Adipose tissue (tissue), 3 donors: Measurements from ENCODE around the gene PINLYP. TPM values are rescaled to one million over a fixed set of nuclear protein-coding genes. Genes with fewer than 3 reads are reported as not detected.
"Not testable (repeated sequence)": the region's sequence is repeated elsewhere in the genome, so short reads cannot be mapped to it uniquely, and the experiment has no call there.

Experiments
- H3K27ac ChIP-seq: one replicate; pipeline ENCODE4 v1.5.1; 2013; ENCODE audit warnings: low read depth, low read length
- WGBS, 3 donors: extraction: QIAGEN DNeasy Blood & Tissue Kit; methylation state at CpG; one replicate each; pipeline ENCODE4 v1.1.7; 2013; 5-methylcytosine and 5-hydroxymethylcytosine counted together
- polyA plus RNA-seq, 3 donors: library from polyadenylated mRNA; stranded (reverse); fragments of 200-250 nt; gene quantifications; one replicate each; pipeline ENCODE4 v1.2.3, GENCODE V29; 2013
- donor health status: healthy with polysubstance abuse.
- donor health status: Bipolar disorder and iron deficiency.
- donor health status: healthy.

Gene PINLYP
- polyA plus RNA-seq, 3 donors = 2.7 to 22.4 (median 9.6) TPM

DNA sequence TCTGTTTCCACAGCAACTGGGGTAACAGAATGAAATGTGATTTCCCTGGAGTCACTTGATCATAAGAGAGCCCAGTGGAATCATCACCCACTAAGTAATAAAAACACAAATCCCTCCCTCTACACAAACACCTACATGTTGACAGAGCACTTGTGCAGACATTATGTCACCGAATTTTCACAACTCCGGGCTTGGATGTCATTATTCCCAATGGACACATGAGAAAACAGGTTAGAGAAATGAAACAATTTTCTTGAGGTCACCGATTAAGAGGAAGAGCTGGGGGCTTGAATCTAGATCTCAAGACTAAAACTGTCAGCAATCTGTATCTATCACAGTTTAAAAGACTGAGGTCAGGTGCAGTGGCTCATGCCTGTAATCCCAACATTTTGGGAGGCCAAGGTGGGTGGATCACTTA lies 3.4 kb upstream of the PINLYP start:
- 76 to 88% (median 78%) methylated on average over 3 of the region's 3 CpGs for WGBS, 3 donors
- no peak overlapping the region for H3K27ac ChIP-seq

DNA sequence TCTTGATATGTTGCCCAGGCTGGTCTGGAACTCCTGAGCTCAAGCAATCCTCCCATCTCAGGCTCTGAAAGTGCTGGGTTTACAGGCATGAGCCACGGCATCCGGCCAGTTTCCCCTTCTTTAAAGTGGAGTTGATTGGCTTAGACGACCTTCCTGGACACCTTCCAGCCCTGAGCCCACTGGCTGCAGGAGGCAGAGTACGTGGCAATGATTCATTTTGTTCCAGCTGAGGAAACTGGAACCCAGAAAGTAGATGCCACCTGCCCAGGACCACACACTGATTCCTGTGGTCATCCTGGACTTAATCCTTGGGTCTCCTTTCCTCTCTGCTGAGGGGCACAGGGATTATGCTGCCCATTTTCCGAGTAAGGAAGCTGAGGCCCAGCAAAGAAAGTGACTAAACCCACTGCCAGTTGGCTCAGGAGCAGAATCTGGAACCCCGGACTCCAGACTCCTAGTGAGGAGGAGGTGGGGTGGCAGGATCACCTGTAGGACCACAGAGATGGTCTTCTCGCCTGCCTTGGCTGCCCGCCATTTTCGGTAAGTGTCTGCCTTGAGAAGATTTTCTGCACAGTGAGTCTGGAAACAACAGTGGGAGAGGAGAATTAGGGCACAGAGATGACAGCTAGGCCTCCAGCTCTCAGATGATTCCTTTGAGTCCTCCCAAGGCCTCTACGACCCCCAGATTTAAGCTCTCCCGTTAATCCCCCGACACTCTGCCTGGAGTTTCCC lies 1.0 kb upstream of the PINLYP start:
- no peak overlapping the region for H3K27ac ChIP-seq
- 29 to 33% (median 31%) methylated on average over 12 of the region's 12 CpGs for WGBS, 3 donors

DNA sequence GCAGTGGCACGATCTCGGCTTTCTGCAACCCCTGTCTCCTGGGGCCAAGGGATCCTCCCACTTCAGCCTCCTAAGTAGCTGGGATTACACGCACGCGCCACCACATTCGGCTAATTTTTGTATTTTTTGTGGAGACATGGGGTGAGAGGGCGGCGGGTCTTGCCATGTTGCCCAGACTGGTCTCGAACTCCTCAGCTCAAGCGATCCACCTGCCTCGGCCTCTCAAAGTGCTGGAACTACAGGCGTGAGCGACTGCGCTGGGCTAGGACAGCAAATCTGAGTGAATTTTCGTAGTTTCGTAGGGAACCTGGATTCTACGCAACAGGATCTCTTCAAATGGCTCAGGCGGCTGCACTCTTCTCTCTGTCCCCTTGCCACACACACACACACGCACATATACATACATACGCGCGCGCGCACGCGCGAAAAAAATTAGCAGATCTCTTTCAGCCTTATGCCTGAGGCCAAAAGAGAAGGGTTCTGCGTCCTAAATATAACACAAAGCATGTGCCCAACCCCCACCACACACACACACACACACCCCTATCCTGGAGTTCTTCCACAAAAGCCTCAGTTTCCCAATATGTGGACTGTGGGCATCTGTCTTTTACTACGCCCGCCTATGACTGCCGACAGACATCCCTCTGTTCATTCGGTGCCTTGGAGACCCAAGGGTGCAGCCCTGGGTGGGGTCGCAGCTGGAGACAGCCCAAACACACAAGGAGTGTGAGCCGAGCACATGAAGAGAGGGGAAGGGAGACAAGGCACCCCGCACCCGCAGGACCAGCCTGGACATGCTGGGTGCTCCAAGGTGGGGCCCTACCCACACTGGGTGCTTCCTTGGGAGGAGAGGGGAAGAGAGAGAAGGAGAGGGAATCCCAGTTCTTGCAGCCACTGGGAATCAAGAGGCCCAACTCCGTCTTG lies 616 bp downstream of the PINLYP start:
- no peak overlapping the region for H3K27ac ChIP-seq
- 61 to 70% (median 69%) methylated on average over 37 of the region's 37 CpGs for WGBS, 3 donors

DNA sequence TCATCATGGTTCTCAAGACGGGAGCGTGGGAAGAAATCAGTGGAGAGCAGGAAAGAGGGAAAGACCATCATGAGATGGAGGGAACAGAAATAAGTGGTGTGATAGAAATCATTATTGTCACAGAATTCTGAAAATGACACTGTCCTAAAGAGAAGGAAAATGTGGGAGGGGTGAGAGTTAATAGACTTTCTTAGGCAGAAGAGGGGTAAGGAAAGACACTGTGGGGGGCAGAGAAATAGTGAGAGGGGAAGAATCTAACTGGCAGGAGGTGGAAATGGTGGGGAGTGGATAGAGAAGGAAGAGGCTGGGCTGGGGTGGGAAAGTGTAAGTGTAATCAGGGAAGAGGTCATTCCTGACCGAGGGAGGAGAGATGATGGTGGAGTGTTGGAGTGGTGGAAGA lies 3.2 kb downstream of the PINLYP start:
- H3K27ac ChIP-seq = no peak overlapping the region
- WGBS, 3 donors = 71 to 86% (median 81%) methylated on average over 3 of the region's 3 CpGs

DNA sequence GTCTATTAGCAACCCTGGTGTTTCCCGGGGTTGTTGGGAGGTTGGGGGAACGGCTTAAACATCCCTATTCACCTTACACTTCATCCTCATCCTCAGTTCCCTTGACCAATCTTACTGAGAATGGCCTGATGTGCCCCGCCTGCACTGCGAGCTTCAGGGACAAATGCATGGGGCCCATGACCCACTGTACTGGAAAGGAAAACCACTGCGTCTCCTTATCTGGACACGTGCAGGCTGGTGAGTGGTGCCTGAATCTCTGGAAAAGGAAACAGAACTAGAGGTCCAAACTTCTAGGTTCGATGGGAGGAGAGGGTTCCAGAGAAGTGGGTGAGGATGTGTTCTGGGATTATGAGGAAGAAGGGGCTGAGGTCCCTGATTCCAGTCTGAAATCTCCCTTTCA lies 5.9 kb downstream of the PINLYP start:
- 56 to 71% (median 63%) methylated on average over 7 of the region's 7 CpGs for WGBS, 3 donors
- no peak overlapping the region for H3K27ac ChIP-seq

DNA sequence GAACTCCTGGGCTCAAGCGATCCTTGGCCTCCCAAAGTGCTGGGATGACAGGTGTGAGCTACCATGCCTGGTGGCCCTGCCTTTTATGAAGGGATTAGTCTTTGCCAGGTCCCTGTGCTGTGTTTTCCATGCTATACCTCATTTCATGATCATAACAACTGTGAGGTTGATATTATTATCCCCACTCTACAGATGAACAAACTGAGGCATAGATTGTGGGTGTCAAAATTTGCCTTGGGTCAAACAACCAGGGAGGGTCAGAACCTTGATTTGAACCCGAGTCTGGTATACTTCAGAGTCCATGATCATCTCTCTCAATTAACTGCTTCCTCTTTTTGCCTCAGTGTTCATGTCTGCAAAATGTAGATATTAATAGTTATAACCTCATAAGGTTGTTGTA lies 6.9 kb downstream of the PINLYP start:
- no peak overlapping the region for H3K27ac ChIP-seq
- 87 to 97% (median 92%) methylated on average over 2 of the region's 2 CpGs for WGBS, 3 donors

DNA sequence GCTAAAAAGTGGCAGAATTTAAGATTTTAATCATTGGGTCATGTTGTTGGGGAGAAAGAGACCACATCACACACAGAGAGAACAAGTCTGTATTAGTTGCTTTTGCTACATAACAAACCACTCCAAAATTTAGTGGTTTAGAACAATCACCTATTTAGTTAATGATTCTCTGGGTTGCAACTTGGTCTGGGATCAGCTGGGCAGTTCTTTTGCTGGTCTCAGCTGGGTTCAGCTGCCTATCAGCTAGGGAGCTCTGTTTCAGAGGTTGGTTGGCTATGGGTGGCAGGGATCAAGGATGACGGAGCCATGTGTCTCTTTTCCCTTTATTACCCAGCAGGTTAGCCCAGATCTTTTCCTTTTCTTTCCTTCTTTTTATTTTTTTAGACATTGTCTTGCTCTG lies 8.9 kb downstream of the PINLYP start:
- WGBS, 3 donors = 64 to 98% (median 96%) methylated on average over 1 of the region's 1 CpG

DNA sequence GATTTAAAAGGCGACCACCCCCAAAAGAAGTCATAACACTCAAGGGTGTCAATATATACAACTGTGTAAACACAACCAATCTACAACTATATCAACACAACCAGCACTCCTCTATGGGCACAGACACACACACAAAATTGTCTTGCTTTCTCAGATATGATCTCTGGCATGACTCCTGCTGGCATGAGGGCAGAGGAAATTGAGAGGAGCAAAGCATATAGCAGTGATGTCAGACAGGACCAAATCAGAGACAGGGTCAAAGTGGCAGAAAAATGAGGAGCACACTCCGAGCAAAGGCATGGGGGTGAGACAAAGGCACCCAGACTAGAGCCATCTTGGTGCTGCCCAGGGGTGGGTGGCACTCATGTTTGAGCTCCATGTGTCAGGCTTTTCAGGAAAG lies 10.7 kb downstream of the PINLYP start:
- 70 to 94% (median 87%) methylated on average over 2 of the region's 2 CpGs for WGBS, 3 donors
- H3K27ac ChIP-seq = no peak overlapping the region

More for the DNA sequence above, 8.9 kb downstream of the PINLYP start:
- no peak overlapping the region for H3K27ac ChIP-seq

DNA sequence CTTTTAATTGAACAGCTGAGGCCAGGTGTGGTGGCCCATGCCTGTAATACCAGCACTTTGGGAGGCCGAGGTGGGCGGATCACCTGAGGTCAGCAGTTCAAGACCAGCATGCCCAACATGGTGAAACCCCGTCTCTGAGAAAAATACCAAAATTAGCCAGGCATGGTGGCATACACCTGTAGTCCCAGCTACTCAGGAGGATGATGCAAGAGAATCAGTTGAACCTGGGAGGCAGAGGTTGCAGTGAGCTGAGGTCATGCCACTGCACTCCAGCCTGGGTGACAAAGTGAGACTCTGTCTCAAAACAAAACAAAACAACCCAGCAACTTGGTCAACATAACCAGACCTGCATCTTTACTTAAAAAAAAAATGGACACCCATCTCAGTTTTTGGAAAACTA lies 11.4 kb downstream of the PINLYP start:
- 96 to 100% (median 97%) methylated on average over 3 of the region's 3 CpGs for WGBS, 3 donors
- not testable (repeated sequence) for H3K27ac ChIP-seq

DNA sequence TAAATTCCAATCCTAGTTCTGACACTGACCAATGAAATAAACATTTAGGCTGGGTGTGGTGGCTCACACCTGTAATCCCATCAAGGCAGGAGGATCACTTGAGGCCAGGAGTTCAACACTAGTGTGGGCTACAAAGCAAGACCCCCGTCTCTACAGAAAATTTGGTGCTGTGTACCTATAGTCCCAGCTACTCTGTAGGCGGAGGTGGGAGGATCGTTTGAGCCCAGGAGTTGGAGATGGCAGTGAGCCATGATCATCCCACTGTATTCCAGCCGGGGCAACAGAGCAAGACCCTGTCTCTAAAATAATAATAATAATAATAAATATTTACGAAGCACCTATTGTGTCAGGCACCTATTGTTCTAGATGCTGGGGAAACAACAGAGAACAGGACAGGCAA lies 13.7 kb downstream of the PINLYP start:
- no peak overlapping the region for H3K27ac ChIP-seq
- WGBS, 3 donors = 87 to 89% (median 88%) methylated on average over 5 of the region's 5 CpGs

DNA sequence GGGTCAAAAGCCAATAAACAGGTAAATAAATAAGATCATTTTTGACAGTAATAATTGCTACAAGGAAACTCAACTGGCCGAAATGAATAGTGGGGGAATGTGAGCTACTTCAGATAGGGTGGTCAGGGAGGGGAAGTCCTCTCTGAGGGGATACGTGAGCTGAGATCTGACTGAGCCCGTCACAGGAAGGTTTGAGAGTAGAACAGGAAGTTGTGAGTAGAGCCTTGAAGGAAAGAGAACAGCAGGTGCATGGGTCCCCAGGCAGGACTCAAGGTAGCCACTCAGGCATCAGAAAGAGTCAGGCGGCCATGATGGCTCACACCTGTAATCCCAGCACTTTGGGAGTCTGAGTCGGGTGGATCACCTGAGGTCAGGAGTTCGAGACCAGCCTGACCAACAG lies 14.1 kb downstream of the PINLYP start:
- H3K27ac ChIP-seq = no peak overlapping the region
- WGBS, 3 donors = 70 to 84% (median 70%) methylated on average over 6 of the region's 6 CpGs

DNA sequence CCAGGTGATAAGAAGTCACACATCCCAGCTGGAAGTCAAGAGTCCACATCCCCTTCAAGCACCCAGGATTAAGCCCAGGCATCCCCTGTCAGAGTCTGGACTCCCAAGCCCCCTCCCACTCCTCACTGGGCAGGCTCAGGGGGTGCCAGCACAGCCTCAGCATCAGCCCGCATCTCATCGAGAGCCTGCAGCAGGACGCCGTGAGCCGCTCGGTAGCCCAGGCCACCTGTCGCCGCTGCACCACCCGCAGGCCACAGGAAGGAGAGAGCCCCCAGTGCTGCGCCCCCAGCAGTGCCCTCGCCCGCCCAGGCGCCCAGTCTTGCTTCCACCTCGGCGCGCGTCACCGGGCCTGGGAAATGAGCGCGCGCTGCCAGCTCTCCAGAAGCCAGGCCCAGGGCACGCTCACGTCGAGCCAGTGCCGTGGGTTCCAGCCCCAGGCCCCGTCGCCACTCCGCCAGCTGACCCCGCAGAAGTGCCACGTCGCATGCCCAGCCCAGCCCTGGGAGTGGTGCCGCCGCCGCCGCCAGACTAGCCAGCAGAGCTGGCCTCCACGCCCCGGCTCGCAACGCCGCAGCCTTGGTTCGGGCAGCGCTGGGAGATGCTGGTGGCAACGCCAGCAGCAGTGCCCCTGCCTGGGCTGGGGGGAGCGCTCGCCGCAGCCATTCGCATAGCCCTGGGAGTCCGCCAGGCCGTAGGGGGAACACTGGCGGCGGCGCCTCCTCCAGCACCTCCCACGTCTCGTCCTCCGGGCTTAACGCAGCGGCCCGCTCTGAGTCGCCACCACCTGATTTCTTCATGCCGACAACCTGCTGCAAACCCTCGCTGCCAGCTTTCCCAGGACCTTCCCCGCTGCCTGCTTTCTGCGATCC lies 16.5 kb downstream of the PINLYP start:
- no peak overlapping the region for H3K27ac ChIP-seq
- WGBS, 3 donors = 95 to 97% (median 95%) methylated on average over 52 to 63 of the region's 63 CpGs

DNA sequence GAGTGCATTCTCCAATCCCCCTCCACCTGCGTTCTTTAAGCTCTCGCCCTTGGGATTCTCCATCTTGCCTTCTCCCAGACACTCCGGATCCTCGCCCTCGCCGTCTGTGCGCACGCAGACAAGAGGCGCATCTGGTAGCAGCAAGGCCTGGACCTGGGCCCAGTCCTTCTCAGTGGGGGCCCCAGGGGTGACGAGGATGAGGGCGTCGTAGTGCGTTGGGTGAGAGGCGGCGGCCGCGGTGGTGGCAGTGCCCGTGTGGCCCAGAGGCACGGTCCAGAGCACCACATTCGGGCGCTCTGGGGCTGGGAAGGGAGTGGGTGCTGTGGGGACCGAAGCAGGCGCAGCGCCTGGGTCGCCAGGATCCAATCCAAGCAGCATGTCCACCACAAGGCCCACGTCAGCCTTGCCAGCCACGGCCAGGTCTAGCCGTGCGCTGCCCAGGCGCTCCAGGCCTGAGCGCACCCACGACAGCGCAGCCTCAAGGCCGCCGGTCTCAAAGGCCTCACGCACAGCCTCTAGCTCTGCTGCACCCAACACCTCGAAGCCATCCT lies 17.3 kb downstream of the PINLYP start:
- H3K27ac ChIP-seq = no peak overlapping the region
- 95 to 97% (median 96%) methylated on average over 33 to 37 of the region's 37 CpGs for WGBS, 3 donors

DNA sequence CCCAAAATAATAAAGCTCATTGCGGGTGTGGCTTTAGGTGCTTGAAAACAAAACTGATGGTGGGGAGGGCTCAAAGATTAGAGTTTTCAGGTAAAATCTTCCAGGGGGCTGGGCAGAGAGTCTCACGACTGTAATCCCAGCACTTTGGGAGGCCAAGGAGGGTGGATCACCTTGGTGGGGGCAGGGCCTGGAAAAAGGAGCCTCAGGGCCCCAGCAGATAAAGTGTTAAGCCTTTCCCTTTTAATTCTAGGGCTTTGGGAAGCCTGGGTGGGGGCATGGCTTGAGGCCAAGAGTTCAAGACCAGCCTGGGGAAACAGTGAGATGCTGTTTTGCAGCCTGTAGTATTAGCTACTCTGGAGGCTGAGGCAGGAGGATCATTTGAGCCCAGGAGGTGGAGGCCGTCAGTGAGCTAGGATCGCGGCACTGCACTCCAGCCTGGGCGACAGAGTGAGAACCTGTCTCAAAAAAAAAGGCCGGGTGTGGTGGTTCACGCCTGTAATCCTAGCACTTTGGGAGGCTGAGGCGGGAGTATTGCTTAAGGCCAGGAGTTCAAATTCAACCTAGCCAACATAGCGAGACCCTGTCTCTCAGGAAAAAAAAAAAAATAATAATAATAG lies 18.6 kb downstream of the PINLYP start:
- 86 to 92% (median 92%) methylated on average over 10 of the region's 10 CpGs for WGBS, 3 donors
- no peak overlapping the region for H3K27ac ChIP-seq

DNA sequence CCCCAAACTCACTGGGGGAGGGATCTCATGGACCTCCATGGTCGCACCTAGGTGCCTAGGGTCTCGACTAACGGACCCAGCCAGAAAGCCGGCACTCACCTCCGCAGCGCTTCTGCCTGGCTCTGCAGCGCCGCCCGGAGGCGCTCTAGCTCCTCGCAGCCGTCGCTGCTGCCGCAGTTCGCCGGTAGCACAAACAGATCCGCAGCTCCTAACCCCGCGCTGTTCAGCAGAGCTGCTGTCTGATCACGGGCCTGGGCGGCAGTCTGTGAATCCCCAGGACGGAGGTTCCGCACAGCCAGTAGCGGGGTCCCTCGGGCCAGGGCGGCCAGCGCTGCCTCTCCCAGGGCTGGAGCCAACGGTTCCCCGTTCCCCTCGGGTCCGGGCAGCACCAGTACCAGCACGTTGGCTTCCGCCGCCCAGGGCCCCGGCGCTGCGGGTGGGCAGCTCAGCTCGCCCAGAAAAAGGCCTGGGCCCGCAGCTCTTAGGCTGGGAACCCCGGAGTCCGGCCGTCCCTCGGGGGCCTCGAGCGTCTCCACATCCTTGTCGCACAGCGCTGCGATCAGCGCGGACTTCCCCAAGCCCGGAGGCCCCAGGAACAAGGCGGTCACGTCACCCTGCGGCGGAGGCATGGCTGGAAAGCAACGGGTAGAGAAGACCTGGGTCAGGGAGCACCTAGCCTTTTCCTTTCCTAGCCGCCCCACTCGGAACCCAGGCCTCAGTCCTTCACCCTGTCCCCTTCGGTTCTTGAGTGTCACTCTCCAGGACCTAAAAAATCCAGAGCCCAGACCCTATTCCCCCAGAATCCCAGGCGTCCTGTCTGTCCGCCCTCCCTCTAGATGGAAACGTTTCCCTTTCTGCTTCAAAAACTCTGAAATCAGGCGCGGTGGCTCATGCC lies 19.4 kb downstream of the PINLYP start:
- no peak overlapping the region for H3K27ac ChIP-seq
- 1 to 2% (median 1%) methylated on average over 60 to 64 of the region's 64 CpGs for WGBS, 3 donors

DNA sequence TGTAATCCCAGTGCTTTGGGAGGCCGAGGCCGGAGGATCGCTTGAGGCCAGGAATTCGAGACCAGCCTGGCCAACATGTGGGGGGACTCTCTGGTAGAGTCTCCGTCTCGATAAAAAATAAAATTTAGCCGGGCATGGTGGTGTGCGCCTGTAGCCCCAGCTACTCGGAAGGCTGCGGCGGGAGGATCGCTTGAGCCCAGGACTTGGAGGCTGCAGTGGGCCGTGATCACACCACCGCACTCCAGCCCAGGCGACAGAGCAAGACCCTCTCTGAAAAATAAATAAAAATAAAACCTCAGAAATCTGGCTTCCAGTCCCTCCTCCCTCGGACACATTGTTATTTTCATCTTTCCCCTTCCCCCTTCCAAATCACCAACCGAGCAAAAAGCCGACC lies 20.0 kb downstream of the PINLYP start:
- no peak overlapping the region for H3K27ac ChIP-seq
- WGBS, 3 donors = 1 to 4% (median 1%) methylated on average over 18 of the region's 18 CpGs
